ENCODE data around the gene ADD3. TPM values are rescaled to one million over a fixed set of nuclear protein-coding genes. Genes with fewer than 3 reads are reported as not detected.

Gene ADD3
- total RNA-seq, 4 donors from 2014 or later = 91.9 to 185 (median 155) TPM

DNA sequence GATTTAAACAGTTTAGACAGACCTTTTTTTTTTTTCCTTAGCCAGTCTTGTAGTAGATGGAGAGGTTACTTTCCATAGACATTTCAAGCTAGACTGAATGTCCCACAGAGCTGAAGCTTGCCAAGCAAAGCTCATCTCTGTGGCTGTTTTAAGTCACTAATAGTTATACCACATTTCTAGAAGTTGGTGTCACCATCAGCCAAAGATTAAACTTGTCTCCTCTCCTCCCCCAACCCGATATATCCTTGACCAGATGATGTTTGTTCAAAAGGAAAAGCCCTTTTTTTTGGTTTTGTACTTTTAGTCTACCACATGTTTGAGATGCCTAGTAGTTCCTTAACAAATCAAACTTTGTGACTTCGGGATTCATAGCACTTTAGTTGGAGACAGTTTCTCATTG, 66.1 kb downstream of the ADD3 start:
- 68 to 69% methylated on average over 2 of the region's 2 CpGs for WGBS, 2 donors
- DNase-seq (ENCODE audit: low spot score in 2 of 2) = no peak
- TF ChIP-seq, protein P1, sequence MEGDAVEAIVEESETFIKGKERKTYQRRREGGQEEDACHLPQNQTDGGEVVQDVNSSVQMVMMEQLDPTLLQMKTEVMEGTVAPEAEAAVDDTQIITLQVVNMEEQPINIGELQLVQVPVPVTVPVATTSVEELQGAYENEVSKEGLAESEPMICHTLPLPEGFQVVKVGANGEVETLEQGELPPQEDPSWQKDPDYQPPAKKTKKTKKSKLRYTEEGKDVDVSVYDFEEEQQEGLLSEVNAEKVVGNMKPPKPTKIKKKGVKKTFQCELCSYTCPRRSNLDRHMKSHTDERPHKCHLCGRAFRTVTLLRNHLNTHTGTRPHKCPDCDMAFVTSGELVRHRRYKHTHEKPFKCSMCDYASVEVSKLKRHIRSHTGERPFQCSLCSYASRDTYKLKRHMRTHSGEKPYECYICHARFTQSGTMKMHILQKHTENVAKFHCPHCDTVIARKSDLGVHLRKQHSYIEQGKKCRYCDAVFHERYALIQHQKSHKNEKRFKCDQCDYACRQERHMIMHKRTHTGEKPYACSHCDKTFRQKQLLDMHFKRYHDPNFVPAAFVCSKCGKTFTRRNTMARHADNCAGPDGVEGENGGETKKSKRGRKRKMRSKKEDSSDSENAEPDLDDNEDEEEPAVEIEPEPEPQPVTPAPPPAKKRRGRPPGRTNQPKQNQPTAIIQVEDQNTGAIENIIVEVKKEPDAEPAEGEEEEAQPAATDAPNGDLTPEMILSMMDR (IDR thresholded peaks at IDR 0.05) = no peak
- TF ChIP-seq POLR2A (IDR thresholded peaks at IDR 0.05) = no peak
- intact Hi-C loops (cut with DNase I; ENCODE audit: low total_unique reads) = no loop called here
- no peak overlapping the region for H3K4me3 ChIP-seq (ENCODE audit: low read depth, poor library complexity, severe bottlenecking)

DNA sequence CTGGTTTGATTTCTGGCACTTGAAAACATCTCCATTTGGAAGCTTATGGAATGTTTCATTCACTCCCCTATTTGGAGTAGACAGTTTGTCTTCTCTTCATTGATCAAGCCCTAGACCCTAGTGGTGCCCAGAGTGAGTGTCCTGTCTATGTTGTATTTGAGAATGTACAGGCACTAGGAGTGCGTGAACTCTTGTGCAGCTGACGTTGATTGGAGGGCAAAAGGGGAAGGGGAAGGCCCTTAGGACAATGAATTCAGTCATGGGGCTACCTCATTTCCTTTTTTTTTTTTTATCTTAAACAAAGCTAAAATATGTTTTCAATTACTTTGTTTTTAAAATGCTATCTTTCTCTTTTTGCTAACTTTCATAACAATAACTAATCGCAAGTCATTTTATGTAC, 66.5 kb downstream of the ADD3 start:
- intact Hi-C loops (cut with DNase I; ENCODE audit: low total_unique reads) = no loop called here
- TF ChIP-seq POLR2A (IDR thresholded peaks at IDR 0.05) = no peak
- TF ChIP-seq, protein P1 (IDR thresholded peaks at IDR 0.05) = no peak
- H3K4me3 ChIP-seq (ENCODE audit: low read depth, poor library complexity, severe bottlenecking) = no peak overlapping the region
- no peak for DNase-seq (ENCODE audit: low spot score in 2 of 2)
- 51 to 57% methylated on average over 3 of the region's 3 CpGs for WGBS, 2 donors

GRCh38 chr10:110074758-110075671, 67.2 kb downstream of the ADD3 start:
- intact Hi-C loops (cut with DNase I; ENCODE audit: low total_unique reads) = no loop called here
- no peak overlapping the region for H3K4me3 ChIP-seq (ENCODE audit: low read depth, poor library complexity, severe bottlenecking)
- TF ChIP-seq POLR2A (IDR thresholded peaks at IDR 0.05) = no peak
- WGBS, 2 donors = 25 to 46% methylated on average over 2 of the region's 2 CpGs
- DNase-seq (ENCODE audit: low spot score in 2 of 2) = no peak

GRCh38 chr10:110075686-110076085, 67.9 kb downstream of the ADD3 start:
- no peak overlapping the region for H3K4me3 ChIP-seq (ENCODE audit: low read depth, poor library complexity, severe bottlenecking)
- intact Hi-C loops (cut with DNase I; ENCODE audit: low total_unique reads) = no loop called here
- DNase-seq (ENCODE audit: low spot score in 2 of 2) = no peak
- TF ChIP-seq, protein P1 (IDR thresholded peaks at IDR 0.05) = no peak
- TF ChIP-seq POLR2A (IDR thresholded peaks at IDR 0.05) = no peak

DNA sequence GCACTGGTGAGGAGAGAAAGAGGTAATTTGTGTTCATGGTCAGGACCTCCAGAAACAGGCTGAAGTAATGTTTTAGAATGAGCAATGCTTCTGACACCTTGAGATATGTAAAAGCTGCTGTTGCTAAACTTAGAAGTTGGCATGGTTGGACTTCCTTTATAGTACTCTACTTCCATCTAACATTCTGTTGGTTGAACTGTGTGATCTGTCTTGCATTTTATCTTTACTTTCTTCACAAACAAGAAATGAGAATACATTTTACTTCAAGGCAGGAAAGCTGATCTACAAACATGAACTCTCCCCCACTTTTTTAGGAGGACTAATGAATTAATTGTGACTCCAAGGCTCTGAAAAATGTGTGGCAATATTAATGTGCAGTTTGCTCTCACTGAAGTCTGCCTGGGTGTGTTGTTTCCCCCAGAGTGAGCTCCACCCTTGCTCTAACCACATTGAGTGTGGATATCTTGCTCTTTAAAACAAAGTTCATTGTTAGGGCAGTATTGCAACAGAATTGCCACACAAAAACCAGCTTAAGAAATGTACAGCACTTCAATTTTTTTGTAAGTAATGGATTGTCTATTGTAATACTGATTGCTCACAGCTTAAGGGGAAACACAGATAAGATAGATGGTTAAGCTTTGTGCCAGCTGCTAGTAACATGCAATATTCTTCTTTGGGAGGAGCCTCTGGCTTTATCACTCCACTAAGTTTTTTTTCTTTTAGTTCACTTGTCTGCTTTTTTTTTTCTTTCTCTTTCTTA, 69.0 kb downstream of the ADD3 start:
- H3K4me3 ChIP-seq (ENCODE audit: low read depth, poor library complexity, severe bottlenecking) = no peak overlapping the region
- peak in 1 of 2 donors; percentile 83 for DNase-seq (ENCODE audit: low spot score in 2 of 2)
- intact Hi-C loops (cut with DNase I; ENCODE audit: low total_unique reads) = no loop called here
- TF ChIP-seq, protein P1 (IDR thresholded peaks at IDR 0.05) = no peak
- TF ChIP-seq POLR2A (IDR thresholded peaks at IDR 0.05) = no peak

GRCh38 chr10:110077436-110078130, 69.8 kb downstream of the ADD3 start:
- WGBS, 2 donors = 56 to 63% methylated on average over 5 of the region's 5 CpGs
- intact Hi-C loops (cut with DNase I; ENCODE audit: low total_unique reads) = no loop called here
- no peak overlapping the region for H3K4me3 ChIP-seq (ENCODE audit: low read depth, poor library complexity, severe bottlenecking)
- TF ChIP-seq, protein P1 (IDR thresholded peaks at IDR 0.05) = no peak
- no peak for TF ChIP-seq POLR2A (IDR thresholded peaks at IDR 0.05)
- no peak for DNase-seq (ENCODE audit: low spot score in 2 of 2)
